HL-60 (cell line): Measurements from ENCODE around the gene KLHL42.

Experiments used
- CTCF ChIP-seq: IDR thresholded peaks from one replicate; pipeline ENCODE4 v1.5.1; 2011; ENCODE audit warnings: low read length, control low read depth, inconsistent platforms; ENCODE audit not compliant: insufficient read depth
- POLR2AphosphoS5 ChIP-seq: IDR thresholded peaks from 2 replicates; pipeline ENCODE4 v1.6.1; 2012; ENCODE audit warnings: low read depth
- REST ChIP-seq: IDR thresholded peaks from 2 replicates; pipeline ENCODE4 v1.6.1; 2012; ENCODE audit warnings: low read depth; ENCODE audit not compliant: insufficient replicate concordance

GRCh38 chr12:27810756-27811155 lies 30.7 kb downstream of the KLHL42 start:
- no peak for TF ChIP-seq CTCF
- no peak for TF ChIP-seq REST
- TF ChIP-seq POLR2AphosphoS5: no peak
